VCaP (cell line): ENCODE measurements around the gene TMEM129.

Experiments
- H3K27ac ChIP-seq: fragments of 450-650 bp; 2 replicates; pipeline ENCODE4 v1.5.1; 2017
- TF ChIP-seq, protein P1 (sequence below): fragments of 450-650 bp; conservative IDR thresholded peaks from 2 replicates; pipeline ENCODE4 v1.5.1; 2017; ENCODE audit warnings: mild to moderate bottlenecking, moderate library complexity

The TMEM129 gene

GRCh38 chr4:1757836-1758235, 36.7 kb upstream of the TMEM129 start:
- TF ChIP-seq, protein P1, sequence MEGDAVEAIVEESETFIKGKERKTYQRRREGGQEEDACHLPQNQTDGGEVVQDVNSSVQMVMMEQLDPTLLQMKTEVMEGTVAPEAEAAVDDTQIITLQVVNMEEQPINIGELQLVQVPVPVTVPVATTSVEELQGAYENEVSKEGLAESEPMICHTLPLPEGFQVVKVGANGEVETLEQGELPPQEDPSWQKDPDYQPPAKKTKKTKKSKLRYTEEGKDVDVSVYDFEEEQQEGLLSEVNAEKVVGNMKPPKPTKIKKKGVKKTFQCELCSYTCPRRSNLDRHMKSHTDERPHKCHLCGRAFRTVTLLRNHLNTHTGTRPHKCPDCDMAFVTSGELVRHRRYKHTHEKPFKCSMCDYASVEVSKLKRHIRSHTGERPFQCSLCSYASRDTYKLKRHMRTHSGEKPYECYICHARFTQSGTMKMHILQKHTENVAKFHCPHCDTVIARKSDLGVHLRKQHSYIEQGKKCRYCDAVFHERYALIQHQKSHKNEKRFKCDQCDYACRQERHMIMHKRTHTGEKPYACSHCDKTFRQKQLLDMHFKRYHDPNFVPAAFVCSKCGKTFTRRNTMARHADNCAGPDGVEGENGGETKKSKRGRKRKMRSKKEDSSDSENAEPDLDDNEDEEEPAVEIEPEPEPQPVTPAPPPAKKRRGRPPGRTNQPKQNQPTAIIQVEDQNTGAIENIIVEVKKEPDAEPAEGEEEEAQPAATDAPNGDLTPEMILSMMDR, result no peak
- H3K27ac ChIP-seq, result no peak overlapping the region

DNA sequence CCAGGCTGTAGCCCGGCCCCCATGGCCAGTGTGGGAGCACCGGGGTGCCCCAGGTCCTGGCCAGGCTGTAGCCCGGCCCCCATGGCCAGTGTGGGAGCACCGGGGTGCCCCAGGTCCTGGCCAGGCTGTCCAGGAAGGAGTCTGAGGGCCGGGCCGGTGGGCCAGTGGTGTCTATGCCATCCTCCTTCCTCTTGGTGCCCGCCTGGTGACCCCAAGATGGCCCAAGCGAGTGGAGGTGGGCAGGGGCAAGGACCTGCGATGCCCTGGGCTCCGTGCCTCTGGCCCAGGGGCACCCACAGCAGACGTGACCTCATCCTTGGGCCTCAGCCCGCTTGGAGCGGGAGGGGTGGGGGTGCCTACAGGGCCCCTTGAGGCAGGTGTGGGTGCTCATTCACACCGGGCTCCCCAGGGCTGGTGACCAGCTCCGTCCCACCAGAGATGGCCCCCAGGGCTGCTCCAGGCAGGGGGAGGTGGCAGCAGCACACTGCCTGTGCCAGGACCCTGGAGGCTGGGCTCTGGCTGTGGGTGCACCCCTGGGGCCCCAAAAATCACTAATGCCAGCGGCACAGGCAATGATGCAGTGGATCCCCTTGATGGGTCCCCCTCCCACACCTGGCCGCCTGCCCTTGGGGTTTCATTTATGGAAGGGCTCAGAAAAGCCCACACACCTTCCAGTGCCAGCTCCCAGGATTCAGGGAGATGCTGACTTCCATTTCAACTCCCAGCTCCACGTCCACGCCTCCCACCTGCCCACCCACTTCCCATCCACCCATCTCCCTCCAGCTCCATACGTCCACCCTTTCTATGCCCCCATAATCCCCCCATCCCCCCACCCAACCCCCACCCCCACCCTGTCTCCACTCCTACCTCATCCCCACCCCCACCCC, 36.0 kb upstream of the TMEM129 start:
- H3K27ac ChIP-seq, result no peak overlapping the region
- TF ChIP-seq, protein P1, result no peak

- H3K27ac ChIP-seq, result no peak overlapping the region
- TF ChIP-seq, protein P1, result no peak
Observed at GRCh38 chr4:1756079-1756478, 35.0 kb upstream of the TMEM129 start.

DNA sequence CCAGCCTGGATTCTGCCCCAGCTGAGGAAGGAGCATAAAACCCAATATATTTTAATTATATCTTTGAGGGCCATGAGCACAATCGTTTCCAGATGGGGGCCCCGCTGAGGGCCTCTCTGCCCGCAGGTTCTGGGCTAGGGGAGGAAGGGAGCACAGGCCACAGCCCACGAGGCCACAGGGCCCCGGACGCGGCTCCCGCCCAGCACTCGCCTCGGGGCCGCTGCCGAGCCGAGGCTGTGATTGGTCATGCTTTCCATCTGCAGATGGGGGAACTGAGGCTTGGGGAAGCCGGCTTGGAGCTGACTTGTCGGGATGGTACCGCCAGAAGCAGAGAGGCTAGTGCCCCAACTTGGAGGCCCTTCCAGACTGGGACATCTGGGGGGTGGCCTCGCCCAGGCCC, 34.2 kb upstream of the TMEM129 start:
- TF ChIP-seq, protein P1, result no peak
- no peak overlapping the region for H3K27ac ChIP-seq

GRCh38 chr4:1754336-1754735, 33.2 kb upstream of the TMEM129 start:
- TF ChIP-seq, protein P1, result no peak
- no peak overlapping the region for H3K27ac ChIP-seq

- H3K27ac ChIP-seq, result no peak overlapping the region
- TF ChIP-seq, protein P1, result no peak
Observed at GRCh38 chr4:1753697-1754311, 32.7 kb upstream of the TMEM129 start.

DNA sequence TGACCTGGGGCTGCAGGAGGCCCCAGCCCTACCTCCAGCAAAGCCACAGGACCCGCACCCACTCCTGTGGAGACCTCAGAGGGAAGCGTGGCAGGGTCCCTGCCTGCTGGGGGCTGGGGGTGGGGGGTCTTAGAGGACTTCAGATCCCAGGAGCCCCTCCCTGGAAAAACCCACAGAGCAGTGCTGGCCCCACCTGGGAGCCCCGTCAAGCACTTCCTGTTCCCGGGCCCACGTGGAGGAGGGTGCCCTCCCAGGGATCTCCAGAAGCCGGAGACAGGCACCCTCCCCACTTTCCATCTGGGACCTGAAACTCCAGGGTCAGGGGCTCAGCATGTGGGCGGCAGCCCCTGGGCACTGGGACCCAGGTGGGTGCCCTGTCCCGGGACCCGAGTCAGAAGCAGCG, 32.2 kb upstream of the TMEM129 start:
- TF ChIP-seq, protein P1, result no peak
- no peak overlapping the region for H3K27ac ChIP-seq
